Endothelial cell (in vitro differentiated cells): ENCODE results near the gene CNKSR3. TPM values are rescaled to one million over a fixed set of nuclear protein-coding genes. Genes with fewer than 3 reads are reported as not detected.

ENCODE experiments used
- DNase-seq: peaks from one replicate; pipeline ENCODE4 v3.0.0; 2021; ENCODE audit warnings: low spot score
- H3K27ac Mint-ChIP-seq: one replicate; pipeline ENCODE4 v1.8.0; 2021; ENCODE audit warnings: mixed read lengths, inconsistent platforms; ENCODE audit not compliant: unreplicated experiment
- H3K27me3 Mint-ChIP-seq: one replicate; pipeline ENCODE4 v1.8.0; 2021; ENCODE audit warnings: mild to moderate bottlenecking, moderate library complexity, mixed read lengths, inconsistent platforms; ENCODE audit not compliant: unreplicated experiment
- H3K36me3 Mint-ChIP-seq: one replicate; pipeline ENCODE4 v1.8.0; 2021; ENCODE audit warnings: mild to moderate bottlenecking, low read depth, mixed read lengths, inconsistent platforms; ENCODE audit not compliant: unreplicated experiment
- H3K4me1 Mint-ChIP-seq: one replicate; pipeline ENCODE4 v1.8.0; 2021; ENCODE audit warnings: mild to moderate bottlenecking, mixed read lengths, inconsistent platforms; ENCODE audit not compliant: unreplicated experiment
- H3K4me3 Mint-ChIP-seq: one replicate; pipeline ENCODE4 v1.8.0; 2021; ENCODE audit warnings: mild to moderate bottlenecking, mixed read lengths, inconsistent platforms; ENCODE audit not compliant: unreplicated experiment
- H3K9me3 Mint-ChIP-seq: one replicate; pipeline ENCODE4 v1.8.0; 2021; ENCODE audit warnings: mixed read lengths, inconsistent platforms; ENCODE audit not compliant: unreplicated experiment
- CTCF ChIP-seq: fragments of 200-600 bp; sonication (generic); IDR thresholded peaks from one replicate; pipeline ENCODE4 v1.5.0; 2021; ENCODE audit warnings: antibody characterized with exemption; ENCODE audit not compliant: unreplicated experiment
- total RNA-seq: library from RNA; stranded (reverse); fragmentation: NEBNext Ultra II Directional; extraction: Animal tissue kit (Norgen Biotek cat#: 25700); gene quantifications from one replicate; pipeline ENCODE4 v1.2.1, GENCODE V29; 2021; ENCODE audit not compliant: unreplicated experiment

The CNKSR3 gene
- total RNA-seq, 1 donor from 2014 or later = 9.7 TPM

GRCh38 chr6:154471609-154472362 is 38.7 kb downstream of the CNKSR3 start:
- no peak for TF ChIP-seq CTCF
- no peaks in the 10 kb centered on the region for H3K36me3 Mint-ChIP-seq

GRCh38 chr6:154469306-154469935 is 41.1 kb downstream of the CNKSR3 start:
- H3K36me3 Mint-ChIP-seq = no peaks in the 10 kb centered on the region

More at GRCh38 chr6:154471609-154472362, 38.7 kb downstream of the CNKSR3 start:
- no peak overlapping the region for H3K27ac Mint-ChIP-seq
- H3K4me1 Mint-ChIP-seq = peaks cover 5% of the 10 kb centered on the region
- peaks cover 2% of the 10 kb centered on the region for H3K27me3 Mint-ChIP-seq
- H3K9me3 Mint-ChIP-seq = no peaks in the 10 kb centered on the region
- no peak for DNase-seq
- H3K4me3 Mint-ChIP-seq = no peak overlapping the region

GRCh38 chr6:154468760-154469159 is 41.7 kb downstream of the CNKSR3 start:
- Mint-ChIP-seq H3K4me3 (no peak overlapping the region), H3K4me1 (peaks cover 9% of the 10 kb centered on the region), H3K36me3 (no peaks in the 10 kb centered on the region), H3K27ac (peak overlapping the region; percentile 11), H3K9me3 (no peaks in the 10 kb centered on the region), H3K27me3 (no peaks in the 10 kb centered on the region)
- no peak for TF ChIP-seq CTCF
- DNase-seq = no peak

More at GRCh38 chr6:154469306-154469935, 41.1 kb downstream of the CNKSR3 start:
- no peak for TF ChIP-seq CTCF
- H3K4me3 Mint-ChIP-seq = no peak overlapping the region
- DNase-seq = no peak
- H3K4me1 Mint-ChIP-seq = peaks cover 9% of the 10 kb centered on the region
- H3K9me3 Mint-ChIP-seq = no peaks in the 10 kb centered on the region
- no peaks in the 10 kb centered on the region for H3K27me3 Mint-ChIP-seq
- no peak overlapping the region for H3K27ac Mint-ChIP-seq

- no peaks in the 10 kb centered on the region for H3K36me3 Mint-ChIP-seq
- no peak overlapping the region for H3K27ac Mint-ChIP-seq
- H3K27me3 Mint-ChIP-seq = no peaks in the 10 kb centered on the region
- H3K4me3 Mint-ChIP-seq = no peak overlapping the region
- H3K9me3 Mint-ChIP-seq = no peaks in the 10 kb centered on the region
- no peak for TF ChIP-seq CTCF
- no peak for DNase-seq
- peaks cover 9% of the 10 kb centered on the region for H3K4me1 Mint-ChIP-seq
These were observed 43.4 kb downstream of the CNKSR3 start for GRCh38 chr6:154466971-154467679.
